Stimulated activated CD4-positive, alpha-beta T cell treated with anti-CD3 and anti-CD28 coated beads, Interleukin-12 subunit alpha, Interleukin-12 subunit beta, amount 100 ng/mL, for 48 hours (primary cell): ENCODE data around the gene FANCD2.
"Not testable (repeated sequence)": the region's sequence is repeated elsewhere in the genome, so short reads cannot be mapped to it uniquely, and the experiment has no call there.

Experiments
- DNase-seq, 3 donors: peaks; one replicate each; pipeline ENCODE4 v3.0.0-alpha.2; 2020; ENCODE audit warnings: low read depth in 2 of 3, low spot score in 1 of 3

FANCD2 gene

GRCh38 chr3:10026084-10026890, at the start of gene FANCD2:
Gene FANCD2 (plus strand): TSS chr3:10026437. CDS start chr3:10028658, 2,221 bp downstream.
- DNase-seq = peak; percentile 87 to 94 (median 88)

DNA sequence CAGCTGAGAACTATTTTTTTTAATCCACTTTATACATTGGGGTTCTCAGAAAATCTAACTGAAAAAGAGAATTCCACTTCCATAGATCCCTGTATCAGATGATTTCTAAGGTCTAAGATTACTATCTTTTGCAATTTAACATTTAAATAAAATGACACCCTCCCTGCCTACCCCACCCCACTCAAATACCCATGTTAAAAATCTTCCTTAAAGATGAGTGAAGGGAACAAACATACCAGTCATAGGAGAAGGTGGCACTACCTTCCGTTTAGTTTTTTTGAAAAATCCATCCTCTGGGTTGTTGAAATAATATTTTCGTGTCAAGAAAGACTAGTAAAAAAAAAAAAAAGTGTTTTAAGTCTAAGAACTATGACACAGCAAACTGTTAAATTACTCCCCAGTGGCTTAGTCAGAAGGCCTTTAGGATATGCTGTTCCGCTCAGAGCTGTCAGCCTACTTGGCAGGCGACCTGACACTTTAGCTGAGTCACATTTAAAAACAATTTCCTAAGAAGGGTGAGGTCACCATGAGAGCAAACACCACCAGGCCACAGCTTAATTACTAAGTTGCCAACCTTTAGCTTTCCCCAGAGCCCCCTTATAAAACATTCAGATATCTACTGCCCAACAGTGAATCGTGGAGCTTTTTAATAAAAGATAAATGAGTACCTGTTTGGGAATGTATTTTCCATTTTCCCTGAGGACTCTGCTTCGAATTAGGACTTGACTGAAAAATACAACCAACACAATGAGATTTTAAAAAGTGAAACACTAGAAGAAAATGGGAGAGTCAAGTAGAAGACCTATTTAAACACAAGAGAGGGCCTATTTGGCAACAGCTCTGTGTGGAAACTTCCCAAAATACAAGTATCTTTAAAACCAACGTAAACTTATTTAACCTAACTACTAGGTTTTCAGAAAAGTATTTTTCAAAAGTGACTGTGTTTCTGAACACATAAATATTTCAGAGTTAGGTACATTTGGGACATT, 49.2 kb upstream of the FANCD2 start:
- DNase-seq = peak in 2 of 3 donors; percentile 20 to 28

DNA sequence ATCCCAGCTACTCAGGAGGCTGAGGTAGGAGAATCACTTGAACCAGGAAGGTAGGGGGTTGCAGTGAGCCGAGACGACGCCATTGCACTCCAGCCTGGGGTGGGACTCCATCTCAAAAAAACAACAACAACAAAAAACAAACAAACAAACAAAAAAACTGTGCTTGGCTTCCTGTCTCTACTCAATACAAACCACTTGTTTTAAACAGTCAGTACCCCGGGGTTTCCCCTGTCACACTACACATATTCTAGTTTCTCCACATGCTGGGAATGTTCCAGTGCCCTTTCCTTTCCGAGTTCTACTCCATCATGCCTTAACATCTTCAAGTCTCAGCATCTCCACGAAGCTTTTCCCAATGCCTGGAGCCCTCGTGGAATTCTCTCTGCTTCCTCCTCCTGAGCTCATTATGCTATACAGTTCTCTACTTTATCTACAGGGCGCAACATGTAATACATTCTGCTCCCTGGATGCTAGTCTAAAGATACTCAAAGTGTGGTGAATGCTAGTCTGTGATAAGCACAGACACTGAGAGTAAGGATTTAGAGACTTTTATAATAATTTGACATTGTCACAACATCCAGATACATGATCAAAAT, 47.4 kb upstream of the FANCD2 start:
- DNase-seq = no peak

- DNase-seq = no peak
Observed at GRCh38 chr3:9980251-9980650, 46.0 kb upstream of the FANCD2 start.

DNA sequence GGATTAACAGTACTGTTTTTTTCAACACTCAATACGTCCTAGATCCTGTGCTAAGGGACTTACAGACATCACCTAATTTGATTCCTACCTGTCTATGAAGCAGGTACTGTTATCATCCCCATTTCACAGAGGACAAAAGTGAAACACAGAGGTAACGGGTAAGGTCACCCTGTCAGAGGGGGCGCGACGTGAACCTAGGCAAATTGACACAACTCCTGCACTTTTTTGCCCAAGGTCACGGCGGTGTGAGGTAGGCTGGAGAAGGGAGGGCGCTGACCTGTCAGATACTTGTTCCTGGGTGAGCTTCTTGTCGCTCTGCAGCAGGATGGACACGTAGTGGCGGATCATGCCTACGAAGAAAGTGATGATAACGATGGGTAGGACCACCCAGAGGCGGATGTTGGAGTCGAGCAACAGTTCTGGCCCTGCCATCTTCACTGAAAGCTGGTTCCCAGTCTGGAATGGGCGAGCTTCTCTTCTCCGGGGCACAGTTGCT, 40.0 kb upstream of the FANCD2 start:
- DNase-seq = no peak

DNA sequence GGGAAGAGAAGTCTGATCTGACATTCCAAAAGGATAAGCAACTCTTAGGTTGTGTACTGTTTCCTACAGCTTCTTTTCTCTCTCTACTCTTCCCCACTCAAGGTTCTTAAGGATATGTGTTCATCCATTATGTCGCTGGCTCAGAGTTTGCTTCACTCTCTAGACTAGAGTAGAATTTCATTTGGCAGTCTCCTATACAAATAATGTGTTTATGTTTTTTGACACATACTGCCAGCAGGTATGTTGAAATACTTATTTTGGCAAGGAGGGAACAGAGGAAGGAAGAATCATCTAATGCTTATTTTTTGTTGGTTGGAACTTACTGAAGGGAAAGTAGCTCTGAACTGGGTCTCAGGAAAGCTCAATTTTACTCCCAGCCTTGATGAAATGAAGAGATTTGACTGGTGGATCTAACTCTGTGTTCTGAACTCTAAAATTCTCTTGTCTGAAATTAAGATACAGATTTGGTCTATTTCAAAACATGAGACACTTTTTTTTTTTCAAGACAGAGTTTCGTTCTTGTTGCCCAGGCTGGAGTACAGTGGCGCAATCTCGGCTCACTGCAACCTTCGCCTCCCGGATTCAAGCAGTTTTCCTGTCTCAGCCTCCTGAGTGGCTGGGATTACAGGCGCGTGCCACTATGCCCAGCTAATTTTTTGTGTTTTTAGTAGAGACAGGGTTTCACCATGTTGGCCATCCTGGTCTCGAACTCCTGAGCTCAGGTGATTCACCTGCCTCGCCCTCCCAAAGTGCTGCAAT, 32.0 kb upstream of the FANCD2 start:
- DNase-seq = no peak

DNA sequence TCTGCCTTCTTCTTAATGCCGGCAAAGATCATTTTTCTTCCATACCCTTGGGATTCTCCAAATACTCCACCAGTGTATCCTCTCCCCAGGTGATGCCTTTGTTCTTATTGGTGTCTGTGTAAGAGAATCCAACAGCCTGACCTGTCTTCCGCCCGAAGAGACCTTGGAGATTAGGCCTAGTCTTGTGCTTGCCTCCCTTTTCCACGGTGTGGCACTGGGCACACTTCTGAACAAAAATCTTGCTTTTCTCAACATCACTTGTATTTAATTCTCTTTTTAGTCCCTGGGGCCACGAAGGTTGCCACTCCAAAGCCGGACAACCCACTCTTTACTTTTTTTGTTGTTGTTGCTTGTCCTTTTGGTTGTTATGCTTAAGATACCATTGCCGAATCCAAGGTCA, 25.6 kb upstream of the FANCD2 start:
- no peak for DNase-seq

- DNase-seq = no peak
Observed at GRCh38 chr3:10002951-10003350, 23.3 kb upstream of the FANCD2 start.

DNA sequence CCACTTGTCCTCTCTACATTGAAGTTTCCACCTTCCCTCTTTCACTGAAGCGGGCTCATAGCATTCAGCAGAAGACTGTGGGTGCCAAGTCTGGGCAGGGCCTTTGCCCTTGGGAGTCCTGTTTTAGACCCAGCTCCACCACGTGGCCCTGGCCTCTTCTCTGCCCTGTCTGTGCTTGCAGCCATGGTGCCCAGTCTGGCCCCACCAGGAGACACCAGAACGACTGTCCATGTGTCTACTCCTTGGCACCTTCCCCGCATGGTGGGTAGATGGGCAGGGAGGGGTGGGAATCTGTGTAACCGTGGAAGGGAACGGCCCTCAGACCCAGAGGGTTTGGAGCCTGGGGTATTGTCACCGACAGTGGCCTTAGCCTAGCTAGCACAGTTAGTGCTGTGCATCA, 21.7 kb upstream of the FANCD2 start:
- DNase-seq = no peak

- no peak for DNase-seq
Observed at GRCh38 chr3:10004960-10005564, 21.2 kb upstream of the FANCD2 start.

DNA sequence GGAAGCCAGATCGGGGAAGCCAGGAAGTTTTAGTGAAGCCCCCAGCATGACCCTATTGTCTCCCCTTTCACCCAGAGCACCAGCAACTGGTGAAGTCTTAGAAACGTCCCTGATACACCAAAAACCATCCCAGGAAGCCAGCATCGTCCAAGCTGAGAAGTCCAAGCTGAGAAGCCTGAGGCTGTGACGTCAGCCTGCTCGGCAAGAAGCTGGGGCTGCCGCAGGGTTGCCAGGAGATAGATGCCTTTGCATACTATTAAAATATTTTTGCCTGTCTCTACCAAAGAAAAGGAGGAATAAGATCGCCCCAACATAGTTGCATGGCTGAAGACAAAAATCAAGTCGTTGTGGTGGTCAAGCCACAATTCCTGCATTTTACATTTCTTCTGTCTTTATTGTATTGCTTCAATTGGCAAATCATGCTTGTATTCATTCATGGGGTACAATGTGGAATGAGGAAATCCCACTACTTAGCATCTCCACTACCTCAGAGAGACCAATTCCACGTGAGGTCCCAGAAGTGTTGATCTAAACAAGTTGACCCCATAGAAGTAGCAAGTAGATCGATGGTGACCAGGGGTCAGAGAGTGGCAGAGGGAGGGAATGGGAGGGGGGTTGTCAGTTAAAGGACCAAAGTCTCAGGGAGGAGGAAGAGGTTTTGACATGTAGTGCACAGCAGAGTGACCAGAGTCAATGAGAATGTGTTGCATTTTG, 20.0 kb upstream of the FANCD2 start:
- DNase-seq = no peak

DNA sequence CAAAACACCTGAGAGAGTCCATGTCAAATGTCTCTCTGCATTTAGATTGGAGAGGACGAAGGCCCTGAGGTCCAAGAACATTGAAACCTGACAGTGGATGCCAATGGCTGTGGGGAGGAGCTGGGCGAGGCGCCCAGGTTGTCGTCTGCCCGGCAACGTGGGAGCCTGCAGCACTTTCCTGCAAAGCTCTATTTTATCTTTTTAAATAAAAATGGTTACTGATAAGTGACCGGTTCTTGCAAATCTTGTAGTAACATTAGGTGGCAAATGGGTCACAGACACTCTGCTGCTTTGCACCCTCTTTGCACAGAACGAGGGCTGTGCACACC, 19.5 kb upstream of the FANCD2 start:
- DNase-seq = no peak

GRCh38 chr3:10007126-10007782, 19.0 kb upstream of the FANCD2 start:
- no peak for DNase-seq

DNA sequence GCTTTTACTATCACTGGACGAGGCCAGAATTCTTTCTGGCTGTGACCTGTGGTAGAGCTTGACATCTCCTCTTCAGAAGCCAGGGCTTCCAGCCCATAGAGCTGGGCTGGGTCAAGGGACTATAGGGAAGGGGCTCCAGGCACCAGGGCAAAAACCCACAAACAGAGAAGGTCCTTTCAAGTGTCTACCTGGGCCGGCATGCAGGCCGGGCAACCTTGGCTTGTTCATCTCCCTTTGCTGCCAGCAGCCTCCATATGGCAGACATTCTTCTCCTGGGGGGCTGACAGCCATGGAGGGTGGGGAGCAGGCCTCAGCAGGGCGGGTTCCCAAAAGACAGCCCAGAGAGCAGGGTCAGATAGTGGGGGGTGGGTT, 18.0 kb upstream of the FANCD2 start:
- DNase-seq = not testable (repeated sequence)

DNA sequence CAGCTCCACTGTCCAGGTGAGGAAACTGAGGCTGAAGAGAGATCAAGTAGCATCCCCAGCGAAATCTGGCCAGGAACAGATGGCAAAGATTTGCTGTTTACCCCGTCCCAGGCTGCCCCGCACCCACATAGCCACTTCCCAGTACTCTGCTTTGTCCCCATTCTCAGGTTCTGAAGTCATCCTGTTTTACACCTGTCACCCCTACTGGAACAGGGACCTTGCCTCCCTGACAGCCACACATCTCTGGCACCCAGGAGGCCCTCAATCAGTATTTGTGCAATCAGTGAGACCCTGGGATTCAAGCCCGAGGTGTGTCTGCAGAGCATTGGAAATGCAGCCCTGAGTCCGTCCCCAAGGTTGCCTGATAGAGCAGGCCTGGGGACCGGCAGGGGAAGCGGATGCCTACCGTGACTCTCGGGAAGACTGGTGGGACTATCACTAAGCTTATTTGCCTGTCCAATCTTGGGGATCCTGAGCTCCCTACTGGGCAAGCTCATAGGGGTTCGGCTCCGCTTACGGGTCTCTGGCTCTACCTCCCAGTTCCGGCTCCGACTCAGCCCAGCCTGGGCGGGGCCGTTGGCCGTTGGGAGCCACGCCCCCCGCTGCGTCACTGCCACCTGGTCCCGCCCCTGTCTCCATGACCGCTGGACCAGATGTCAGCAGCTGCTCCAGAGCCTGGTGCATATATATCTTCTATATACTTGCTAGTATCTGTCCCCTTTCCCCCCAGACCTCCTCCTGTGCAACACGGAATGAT, 17.5 kb upstream of the FANCD2 start:
- DNase-seq = peak; percentile 42 to 81 (median 71)

GRCh38 chr3:10010421-10010877, 15.8 kb upstream of the FANCD2 start:
- DNase-seq = no peak

DNA sequence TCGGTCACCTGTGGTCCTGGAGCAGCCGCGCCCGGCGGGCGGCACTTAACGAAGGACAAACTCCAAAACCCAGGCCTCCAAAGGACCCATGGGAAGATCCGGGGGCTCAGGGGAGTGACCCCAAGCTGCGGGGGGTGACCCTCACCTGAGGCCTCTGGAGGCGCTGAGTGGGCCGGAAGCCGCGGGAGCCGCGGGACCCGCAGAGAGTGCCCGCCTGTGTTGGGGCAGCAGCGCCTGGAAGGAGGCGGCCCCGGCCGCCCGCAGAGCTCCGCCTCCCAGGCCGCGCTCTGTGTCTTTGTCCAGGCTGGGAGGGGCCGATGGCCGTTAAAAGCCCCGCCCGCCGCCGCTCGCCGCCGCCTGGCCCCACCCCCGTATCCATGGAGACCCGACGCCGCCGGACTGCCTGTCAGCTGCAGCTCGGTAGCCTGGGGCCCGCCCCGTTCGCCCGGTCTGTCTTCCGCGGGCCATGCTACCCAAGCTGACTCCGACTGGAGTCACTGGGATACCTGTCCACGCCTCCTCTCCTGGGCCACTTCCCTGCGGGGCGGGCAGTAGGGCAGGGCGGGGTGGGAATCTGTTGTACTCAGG, 15.3 kb upstream of the FANCD2 start:
- DNase-seq = peak; percentile 65 to 87 (median 74)

- DNase-seq = no peak
Observed at GRCh38 chr3:10011631-10012030, 14.6 kb upstream of the FANCD2 start.
